GM12873 (cell line): Measurements from ENCODE around the gene PPCDC.

Source experiments
- CTCF ChIP-seq: IDR thresholded peaks from 2 replicates; pipeline ENCODE4 v1.5.1; 2012; ENCODE audit warnings: low read depth, mild to moderate bottlenecking, moderate library complexity, low read length, control low read depth; ENCODE audit not compliant: insufficient read depth; ENCODE audit errors: missing control alignments

PPCDC gene

GRCh38 chr15:74988007-74988800 is 35.2 kb upstream of the PPCDC start:
- peak; percentile 49 for TF ChIP-seq CTCF

DNA sequence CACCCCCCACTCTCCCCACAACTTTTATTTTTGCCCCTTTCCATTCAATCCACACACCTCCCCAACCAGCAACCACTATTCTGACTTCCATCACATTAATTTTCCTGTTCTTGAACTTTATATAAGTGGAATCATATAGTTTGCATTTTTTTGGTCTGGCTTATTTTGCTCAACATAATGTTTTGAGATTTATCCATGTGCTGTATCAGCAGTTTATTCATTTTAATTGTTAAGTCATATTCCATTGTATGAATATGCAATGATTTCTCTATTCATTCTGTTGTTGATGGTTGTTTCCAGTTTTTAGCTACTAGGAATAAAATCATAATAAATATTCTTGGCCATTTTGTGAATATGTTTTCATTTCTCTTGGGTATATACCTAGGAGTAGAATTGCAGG is 33.9 kb upstream of the PPCDC start:
- TF ChIP-seq CTCF: no peak

DNA sequence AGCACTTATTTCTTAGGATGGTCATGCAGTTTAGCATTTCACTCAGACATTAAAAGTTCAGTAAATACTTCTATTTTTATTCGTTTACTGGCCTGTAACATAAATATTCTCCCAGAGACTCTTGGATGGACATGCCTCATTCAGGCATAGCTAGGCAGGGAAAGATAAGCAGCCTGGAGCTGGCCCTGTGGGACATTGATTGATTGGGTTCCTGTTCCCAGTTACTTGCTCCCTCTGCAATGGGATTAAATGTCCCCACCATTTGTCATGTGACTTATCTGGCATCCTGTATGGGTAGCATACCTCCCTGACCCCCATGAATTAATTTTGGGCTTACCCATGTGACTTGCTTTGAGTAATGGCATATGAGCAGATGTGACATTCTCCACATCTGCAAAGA is 30.8 kb upstream of the PPCDC start:
- no peak for TF ChIP-seq CTCF

DNA sequence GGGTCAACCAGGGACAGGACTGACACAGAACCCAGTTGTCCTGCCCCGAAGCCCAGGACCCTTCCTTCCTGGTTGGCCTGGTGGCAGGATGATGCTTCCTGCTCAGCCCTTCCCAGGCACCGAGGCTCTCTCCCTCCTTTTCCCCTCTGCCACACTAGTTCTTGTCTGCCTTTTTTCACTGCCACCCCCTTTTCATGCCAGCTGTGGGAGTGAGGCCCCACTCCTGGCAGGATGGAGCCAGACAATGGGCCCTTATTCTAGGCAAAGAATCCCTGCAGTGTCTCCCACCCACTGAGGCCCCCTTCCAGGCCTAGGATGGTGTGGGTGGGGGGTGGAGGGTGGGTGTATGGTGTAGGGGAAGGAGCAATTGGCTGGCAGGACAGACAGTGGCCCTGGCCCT is 29.2 kb upstream of the PPCDC start:
- no peak for TF ChIP-seq CTCF

DNA sequence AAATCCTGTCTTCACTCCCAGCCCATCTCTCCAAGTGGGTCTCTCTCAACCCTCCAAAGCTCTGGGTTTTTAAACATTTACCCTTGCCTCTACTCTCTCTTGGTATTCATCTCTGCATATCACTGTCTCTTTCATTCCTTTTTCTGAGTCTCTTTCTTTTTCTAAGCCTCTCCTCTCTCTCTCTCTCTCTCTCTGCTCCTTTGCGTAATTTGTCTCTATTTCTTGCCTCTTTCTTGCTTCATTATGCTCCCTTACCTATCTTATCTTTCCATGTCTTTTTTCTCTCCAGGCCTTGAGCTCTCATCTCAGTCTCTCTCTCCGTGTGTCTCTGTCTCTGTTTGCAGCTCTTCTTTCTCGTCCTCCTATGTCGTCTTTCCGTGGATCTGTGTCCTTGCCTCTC is 28.7 kb upstream of the PPCDC start:
- TF ChIP-seq CTCF: no peak

GRCh38 chr15:74995182-74995778 is 28.1 kb upstream of the PPCDC start, which contains the start of gene SCAMP5:
Gene SCAMP5, plus strand, starts transcription at chr15:74995563. Its CDS starts 16,277 bp downstream, at chr15:75011840.
- TF ChIP-seq CTCF: no peak
